ENCODE results near the gene HRCT1. TPM values are rescaled to one million over a fixed set of nuclear protein-coding genes. Genes with fewer than 3 reads are reported as not detected.
"Not testable (repeated sequence)": the region's sequence is repeated elsewhere in the genome, so short reads cannot be mapped to it uniquely, and the experiment has no call there.

The HRCT1 gene
- polyA plus RNA-seq, 4 donors = 0.21 to 3.3 (median 0.50) TPM; not detected in 1

- no peak for DNase-seq (ENCODE audit: low read depth in 4 of 4, low spot score in 3 of 4)
These were observed 9.8 kb downstream of the HRCT1 start for GRCh38 chr9:35915681-35916294.

GRCh38 chr9:35917261-35917660, 11.3 kb downstream of the HRCT1 start:
- no peak for DNase-seq (ENCODE audit: low read depth in 4 of 4, low spot score in 3 of 4)

GRCh38 chr9:35918780-35919179, 12.8 kb downstream of the HRCT1 start:
- no peak for DNase-seq (ENCODE audit: low read depth in 4 of 4, low spot score in 3 of 4)

GRCh38 chr9:35919212-35920008, 13.4 kb downstream of the HRCT1 start:
- DNase-seq (ENCODE audit: low read depth in 4 of 4, low spot score in 3 of 4) = no peak

- DNase-seq (ENCODE audit: low read depth in 4 of 4, low spot score in 3 of 4) = no peak
These were observed 14.1 kb downstream of the HRCT1 start for GRCh38 chr9:35920051-35920620.

GRCh38 chr9:35923598-35923926, 17.6 kb downstream of the HRCT1 start:
- no peak for DNase-seq (ENCODE audit: low read depth in 4 of 4, low spot score in 3 of 4)

- DNase-seq (ENCODE audit: low read depth in 4 of 4, low spot score in 3 of 4) = no peak
These were observed 18.1 kb downstream of the HRCT1 start for GRCh38 chr9:35923927-35924763.

- no peak for DNase-seq (ENCODE audit: low read depth in 4 of 4, low spot score in 3 of 4)
These were observed 22.8 kb downstream of the HRCT1 start for GRCh38 chr9:35928591-35929452.

GRCh38 chr9:35929453-35929718, 23.4 kb downstream of the HRCT1 start:
- DNase-seq (ENCODE audit: low read depth in 4 of 4, low spot score in 3 of 4) = no peak

GRCh38 chr9:35930521-35930920, 24.5 kb downstream of the HRCT1 start:
- DNase-seq (ENCODE audit: low read depth in 4 of 4, low spot score in 3 of 4) = no peak

- DNase-seq (ENCODE audit: low read depth in 4 of 4, low spot score in 3 of 4) = no peak
These were observed 25.0 kb downstream of the HRCT1 start for GRCh38 chr9:35930989-35931388.

GRCh38 chr9:35932735-35933134, 26.7 kb downstream of the HRCT1 start:
- DNase-seq (ENCODE audit: low read depth in 4 of 4, low spot score in 3 of 4) = no peak

- DNase-seq (ENCODE audit: low read depth in 4 of 4, low spot score in 3 of 4) = no peak
These were observed 27.6 kb downstream of the HRCT1 start for GRCh38 chr9:35933550-35934067.

- DNase-seq (ENCODE audit: low read depth in 4 of 4, low spot score in 3 of 4) = not testable (repeated sequence)
These were observed 28.1 kb downstream of the HRCT1 start for GRCh38 chr9:35934069-35934468.

GRCh38 chr9:35935261-35935660, 29.3 kb downstream of the HRCT1 start:
- DNase-seq (ENCODE audit: low read depth in 4 of 4, low spot score in 3 of 4) = no peak

- DNase-seq (ENCODE audit: low read depth in 4 of 4, low spot score in 3 of 4) = no peak
These were observed 29.9 kb downstream of the HRCT1 start for GRCh38 chr9:35935755-35936509.

GRCh38 chr9:35937227-35937626, 31.2 kb downstream of the HRCT1 start:
- DNase-seq (ENCODE audit: low read depth in 4 of 4, low spot score in 3 of 4) = no peak

GRCh38 chr9:35938474-35939356, 32.7 kb downstream of the HRCT1 start:
- DNase-seq (ENCODE audit: low read depth in 4 of 4, low spot score in 3 of 4) = no peak
